Measurements from ENCODE around the gene PDX1. TPM values are rescaled to one million over a fixed set of nuclear protein-coding genes. Genes with fewer than 3 reads are reported as not detected.

PDX1 gene
- total RNA-seq, 1 experiment from 2014 or later: 0.35 TPM

- Mint-ChIP-seq H3K4me1 (ENCODE audit: insufficient read depth, unreplicated experiment) (peaks cover 4% of the 10 kb centered on the region), H3K27me3 (ENCODE audit: insufficient read depth, unreplicated experiment) (peaks cover 52% of the 10 kb centered on the region), H3K9me3 (ENCODE audit: unreplicated experiment) (no peaks in the 10 kb centered on the region), H3K27ac (ENCODE audit: low read depth, unreplicated experiment) (no peak overlapping the region), H3K4me3 (ENCODE audit: unreplicated experiment) (no peak overlapping the region), H3K36me3 (ENCODE audit: insufficient read depth, unreplicated experiment) (no peaks in the 10 kb centered on the region)
- BruUV-seq (replicated peaks): no TSS peak
- no peak for TF ChIP-seq CTCF (IDR thresholded peaks at IDR 0.05; ENCODE audit: unreplicated experiment)
- no peak for DNase-seq (ENCODE audit: unreplicated experiment)
- ChIA-PET CTCF (interaction anchor here (0.6 to 1.5 kb wide), 2 partner anchors 91 to 97 kb away, joined by 3 read pairs; no protein-coding TSS in a partner anchor), POLR2A (no interaction called here)
- intact Hi-C loops (cut with micrococcal nuclease): no loop called here
Observed at GRCh38 chr13:27921421-27921960, 1.7 kb downstream of the PDX1 start.

- BruUV-seq (replicated peaks): no TSS peak
- no peaks in the 10 kb centered on the region for H3K36me3 Mint-ChIP-seq (ENCODE audit: insufficient read depth, unreplicated experiment)
- peaks cover 4% of the 10 kb centered on the region for H3K4me1 Mint-ChIP-seq (ENCODE audit: insufficient read depth, unreplicated experiment)
- H3K27me3 Mint-ChIP-seq (ENCODE audit: insufficient read depth, unreplicated experiment): peaks cover 60% of the 10 kb centered on the region
- DNase-seq (ENCODE audit: unreplicated experiment): no peak
- no peak overlapping the region for H3K4me3 Mint-ChIP-seq (ENCODE audit: unreplicated experiment)
- no peak overlapping the region for H3K27ac Mint-ChIP-seq (ENCODE audit: low read depth, unreplicated experiment)
- CTCF ChIA-PET: interaction anchor here (1.5 kb wide), 1 partner anchor 92 kb away, joined by 3 read pairs; no protein-coding TSS in a partner anchor
- no peaks in the 10 kb centered on the region for H3K9me3 Mint-ChIP-seq (ENCODE audit: unreplicated experiment)
- no peak for TF ChIP-seq CTCF (IDR thresholded peaks at IDR 0.05; ENCODE audit: unreplicated experiment)
- intact Hi-C loops (cut with micrococcal nuclease): no loop called here
- POLR2A ChIA-PET: no interaction called here
Observed at GRCh38 chr13:27921961-27922882, 2.4 kb downstream of the PDX1 start.

- no peak overlapping the region for H3K27ac Mint-ChIP-seq (ENCODE audit: low read depth, unreplicated experiment)
- peaks cover 4% of the 10 kb centered on the region for H3K36me3 Mint-ChIP-seq (ENCODE audit: insufficient read depth, unreplicated experiment)
- intact Hi-C loops (cut with micrococcal nuclease): no loop called here
- peaks cover 68% of the 10 kb centered on the region for H3K27me3 Mint-ChIP-seq (ENCODE audit: insufficient read depth, unreplicated experiment)
- no peak for DNase-seq (ENCODE audit: unreplicated experiment)
- no TSS peak for BruUV-seq (replicated peaks)
- ChIA-PET CTCF (no interaction called here), POLR2A (no interaction called here)
- no peak overlapping the region for H3K4me3 Mint-ChIP-seq (ENCODE audit: unreplicated experiment)
- no peak for TF ChIP-seq CTCF (IDR thresholded peaks at IDR 0.05; ENCODE audit: unreplicated experiment)
- H3K9me3 Mint-ChIP-seq (ENCODE audit: unreplicated experiment): no peaks in the 10 kb centered on the region
- H3K4me1 Mint-ChIP-seq (ENCODE audit: insufficient read depth, unreplicated experiment): peaks cover 4% of the 10 kb centered on the region
Observed at GRCh38 chr13:27922883-27923612, 3.2 kb downstream of the PDX1 start.
